ENCODE data around the gene B4GALT4.

B4GALT4 gene

GRCh38 chr3:119240101-119240590 lies 532 bp downstream of the B4GALT4 start:
- peaks cover 0 to 10% (median 0%) of the 10 kb centered on the region in 11 experiments; a peak in 7 of 22 replicates for H4K20me1 ChIP-seq
- peak overlapping the region; percentile 67 to 93 (median 82) for H3K4me3 ChIP-seq
- no peaks in the 10 kb centered on the region for H3K27me3 ChIP-seq
- peak overlapping the region; percentile 87 to 98 (median 90) for H3K9ac ChIP-seq
- H3K4me1 ChIP-seq: peaks cover 23 to 46% (median 39%) of the 10 kb centered on the region in 10 experiments
- TF ChIP-seq Cebpa-rat (IDR thresholded peaks at IDR 0.05): no peak
- H3K4me2 ChIP-seq: peak overlapping the region; percentile 73 to 97 (median 89)
- H3K27ac ChIP-seq: peak overlapping the region; percentile 79 to 95 (median 86)
- H3K36me3 ChIP-seq: peaks cover 16 to 24% (median 20%) of the 10 kb centered on the region in 11 experiments; a peak in 21 of 22 replicates
- peaks cover 0 to 12% (median 8%) of the 10 kb centered on the region in 11 experiments; a peak in 13 of 22 replicates for H3K9me3 ChIP-seq (replicated peaks in 1 of 11)

GRCh38 chr3:119239206-119239820 lies 1.4 kb downstream of the B4GALT4 start:
- peaks cover 0 to 10% (median 8%) of the 10 kb centered on the region in 11 experiments; a peak in 13 of 22 replicates for H3K9me3 ChIP-seq (replicated peaks in 1 of 11)
- H3K4me3 ChIP-seq: peak overlapping the region; percentile 67 to 93 (median 82)
- H3K4me2 ChIP-seq: peak overlapping the region; percentile 73 to 97 (median 89)
- no peaks in the 10 kb centered on the region for H3K27me3 ChIP-seq
- peak overlapping the region in 8 of 11 experiments; percentile 82 to 95 (median 87); a peak in 9 of 22 replicates for H3K27ac ChIP-seq
- H4K20me1 ChIP-seq: peaks cover 0 to 10% (median 0%) of the 10 kb centered on the region in 11 experiments; a peak in 7 of 22 replicates
- peaks cover 25 to 52% (median 45%) of the 10 kb centered on the region in 10 experiments for H3K4me1 ChIP-seq
- H3K36me3 ChIP-seq: peaks cover 22 to 32% (median 26%) of the 10 kb centered on the region in 11 experiments; a peak in 21 of 22 replicates
- no peak for TF ChIP-seq Cebpa-rat (IDR thresholded peaks at IDR 0.05)
- H3K9ac ChIP-seq: peak overlapping the region; percentile 87 to 98 (median 90); a peak in 21 of 22 replicates

GRCh38 chr3:119238363-119238762 lies 2.3 kb downstream of the B4GALT4 start:
- Histone ChIP-seq H4K20me1 (peaks cover 0 to 10% (median 0%) of the 10 kb centered on the region in 11 experiments; a peak in 7 of 22 replicates), H3K9ac (peak overlapping the region in 2 of 11 experiments; percentile 13 to 29; a peak in 1 of 22 replicates), H3K4me1 (peaks cover 25 to 52% (median 46%) of the 10 kb centered on the region in 10 experiments), H3K4me2 (peak overlapping the region in 7 of 11 experiments; percentile 11 to 97 (median 89); a peak in 10 of 22 replicates), H3K27ac (no peak overlapping the region), H3K4me3 (0 out of 20 replicates have a peak overlapping the region, but pooled peaks of 1 of the 10 experiments have one; percentile 70), H3K36me3 (peaks cover 31 to 41% (median 35%) of the 10 kb centered on the region in 11 experiments), H3K9me3 (replicated peaks in 1 of 11) (peaks cover 0 to 10% (median 8%) of the 10 kb centered on the region in 11 experiments; a peak in 13 of 22 replicates), H3K27me3 (no peaks in the 10 kb centered on the region)
- no peak for TF ChIP-seq Cebpa-rat (IDR thresholded peaks at IDR 0.05)

DNA sequence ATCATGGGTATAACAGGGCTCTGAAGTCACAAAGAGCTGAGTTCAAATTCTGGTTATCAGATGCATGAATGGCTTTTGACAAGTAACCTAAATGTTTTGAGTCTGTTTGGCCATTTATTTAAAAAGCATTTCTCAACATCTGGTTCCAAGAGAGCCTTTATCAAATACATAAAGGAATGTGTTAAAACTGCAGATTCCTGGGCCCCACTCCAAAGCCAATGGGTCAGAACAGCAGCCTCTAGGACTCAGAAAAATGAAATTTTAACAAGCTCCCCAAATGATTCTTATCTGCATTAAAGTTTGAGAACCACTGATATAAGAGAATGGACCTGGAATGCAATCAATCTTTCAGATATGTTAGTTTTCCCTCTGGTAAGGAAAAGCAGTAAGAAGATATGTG lies 3.4 kb downstream of the B4GALT4 start:
- peaks cover 0 to 10% (median 0%) of the 10 kb centered on the region in 11 experiments; a peak in 7 of 22 replicates for H4K20me1 ChIP-seq
- H3K27ac ChIP-seq: no peak overlapping the region
- peak overlapping the region; percentile 25 to 59 (median 47); a peak in 17 of 22 replicates for H3K4me2 ChIP-seq
- H3K9ac ChIP-seq: no peak overlapping the region
- H3K36me3 ChIP-seq: peaks cover 42 to 52% (median 46%) of the 10 kb centered on the region in 11 experiments
- no peak overlapping the region for H3K4me3 ChIP-seq
- H3K9me3 ChIP-seq (replicated peaks in 1 of 11): peaks cover 0 to 5% (median 4%) of the 10 kb centered on the region in 11 experiments; a peak in 13 of 22 replicates
- no peak for TF ChIP-seq Cebpa-rat (IDR thresholded peaks at IDR 0.05)
- H3K4me1 ChIP-seq: peaks cover 25 to 52% (median 46%) of the 10 kb centered on the region in 10 experiments
- H3K27me3 ChIP-seq: no peaks in the 10 kb centered on the region

DNA sequence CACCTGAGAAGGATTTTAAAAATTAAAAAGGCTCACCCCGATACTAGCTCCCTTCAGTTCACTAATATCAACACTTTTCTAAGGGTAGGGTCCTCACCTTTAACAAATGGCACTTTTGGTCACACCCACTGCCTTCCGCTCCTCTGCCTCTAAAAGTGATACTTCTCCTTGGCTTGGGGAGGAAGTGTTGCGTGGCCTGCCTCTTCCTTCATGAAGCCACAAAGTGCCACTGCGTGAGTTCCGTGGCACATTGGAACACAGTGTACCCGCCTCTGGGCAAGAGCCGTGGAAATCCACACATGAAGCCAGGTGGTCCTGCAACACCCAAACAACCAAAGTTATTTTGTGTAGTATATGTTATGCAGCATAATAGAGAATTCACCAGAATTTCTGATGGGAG lies 3.9 kb downstream of the B4GALT4 start:
- peaks cover 25 to 52% (median 46%) of the 10 kb centered on the region in 10 experiments for H3K4me1 ChIP-seq
- no peaks in the 10 kb centered on the region for H3K27me3 ChIP-seq
- peak overlapping the region; percentile 25 to 59 (median 47); a peak in 20 of 22 replicates for H3K4me2 ChIP-seq
- no peak overlapping the region for H3K9ac ChIP-seq
- H3K27ac ChIP-seq: no peak overlapping the region
- peaks cover 0 to 10% (median 0%) of the 10 kb centered on the region in 11 experiments; a peak in 7 of 22 replicates for H4K20me1 ChIP-seq
- no peaks in the 10 kb centered on the region; a peak in 1 of 22 replicates for H3K9me3 ChIP-seq (replicated peaks in 1 of 11)
- peaks cover 46 to 56% (median 50%) of the 10 kb centered on the region in 11 experiments for H3K36me3 ChIP-seq
- TF ChIP-seq Cebpa-rat (IDR thresholded peaks at IDR 0.05): no peak
- no peak overlapping the region for H3K4me3 ChIP-seq

- Histone ChIP-seq H3K27ac (no peak overlapping the region), H3K36me3 (peaks cover 58 to 69% (median 62%) of the 10 kb centered on the region in 11 experiments), H3K4me3 (no peak overlapping the region), H3K4me1 (peaks cover 21 to 47% (median 42%) of the 10 kb centered on the region in 10 experiments), H3K9ac (no peak overlapping the region), H4K20me1 (peaks cover 0 to 8% (median 0%) of the 10 kb centered on the region in 11 experiments; a peak in 7 of 22 replicates), H3K4me2 (peak overlapping the region in 8 of 11 experiments; percentile 18 to 46 (median 44); a peak in 15 of 22 replicates), H3K9me3 (replicated peaks in 1 of 11) (peaks cover 0 to 5% (median 0%) of the 10 kb centered on the region in 11 experiments; a peak in 1 of 22 replicates), H3K27me3 (no peaks in the 10 kb centered on the region)
- no peak for TF ChIP-seq Cebpa-rat (IDR thresholded peaks at IDR 0.05)
Measured at GRCh38 chr3:119235151-119235550, 5.5 kb downstream of the B4GALT4 start.

- no peak overlapping the region for H3K4me3 ChIP-seq
- peaks cover 0 to 5% (median 0%) of the 10 kb centered on the region in 11 experiments; a peak in 1 of 22 replicates for H3K9me3 ChIP-seq (replicated peaks in 1 of 11)
- peak overlapping the region in 7 of 11 experiments; percentile 18 to 46 (median 45); a peak in 11 of 22 replicates for H3K4me2 ChIP-seq
- peaks cover 21 to 42% (median 37%) of the 10 kb centered on the region in 10 experiments for H3K4me1 ChIP-seq
- no peak overlapping the region for H3K27ac ChIP-seq
- peaks cover 0 to 8% (median 0%) of the 10 kb centered on the region in 11 experiments; a peak in 7 of 22 replicates for H4K20me1 ChIP-seq
- H3K36me3 ChIP-seq: peaks cover 63 to 74% (median 68%) of the 10 kb centered on the region in 11 experiments
- no peak for TF ChIP-seq Cebpa-rat (IDR thresholded peaks at IDR 0.05)
- H3K9ac ChIP-seq: no peak overlapping the region
- H3K27me3 ChIP-seq: no peaks in the 10 kb centered on the region
Measured at GRCh38 chr3:119234610-119235009, 6.1 kb downstream of the B4GALT4 start.

DNA sequence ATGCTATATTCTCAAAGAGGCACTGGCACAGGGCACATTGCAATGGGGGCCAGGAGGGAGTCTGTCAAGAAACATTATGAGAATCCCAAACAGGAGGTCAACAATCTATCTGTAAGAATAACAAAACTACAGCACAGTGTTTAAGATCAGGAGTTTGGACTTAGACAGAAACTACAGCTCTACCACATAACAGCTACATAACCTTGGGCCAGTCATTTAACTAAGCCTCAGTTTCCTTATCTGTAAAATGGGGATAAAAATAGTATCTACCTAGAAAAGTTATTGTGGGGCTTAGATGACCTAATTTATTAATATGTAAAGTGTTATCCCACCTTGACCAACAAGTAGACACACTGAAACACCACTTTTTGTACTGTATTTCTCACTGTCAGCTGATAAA lies 9.9 kb downstream of the B4GALT4 start:
- Histone ChIP-seq H4K20me1 (peaks cover 0 to 14% (median 0%) of the 10 kb centered on the region in 11 experiments; a peak in 1 of 22 replicates), H3K27ac (no peak overlapping the region), H3K4me3 (no peak overlapping the region), H3K27me3 (no peaks in the 10 kb centered on the region), H3K9ac (no peak overlapping the region), H3K4me2 (no peak overlapping the region), H3K9me3 (replicated peaks in 1 of 11) (peaks cover 0 to 5% (median 0%) of the 10 kb centered on the region in 11 experiments; a peak in 1 of 22 replicates), H3K36me3 (peaks cover 86 to 96% (median 95%) of the 10 kb centered on the region in 11 experiments), H3K4me1 (peaks cover 0 to 15% (median 12%) of the 10 kb centered on the region in 10 experiments; a peak in 16 of 20 replicates)
- no peak for TF ChIP-seq Cebpa-rat (IDR thresholded peaks at IDR 0.05)

All from BLaER1 treated with 17β-estradiol and CSF1 and Interleukin-3, amounts not matched to agents 10 nM and 100 nM (cell line).